ENCODE results near the gene FER. TPM values are rescaled to one million over a fixed set of nuclear protein-coding genes. Genes with fewer than 3 reads are reported as not detected.

Gene FER
- total RNA-seq, 1 experiment from 2014 or later, result 16.4 TPM

DNA sequence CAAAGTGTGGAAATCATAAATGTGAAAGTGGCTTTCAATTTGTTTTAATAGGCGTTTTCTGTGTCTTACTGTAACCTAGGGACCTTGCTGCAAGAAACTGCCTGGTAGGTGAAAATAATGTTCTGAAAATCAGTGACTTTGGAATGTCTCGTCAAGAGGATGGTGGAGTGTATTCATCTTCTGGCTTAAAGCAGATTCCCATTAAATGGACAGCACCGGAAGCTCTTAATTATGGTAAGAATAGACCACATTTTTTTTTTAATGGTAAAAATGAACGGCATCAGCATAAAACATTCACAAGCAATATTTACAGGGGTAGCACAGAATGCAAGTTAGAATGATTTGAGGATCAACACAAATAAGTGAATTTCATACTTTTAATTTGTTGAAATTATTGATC, 433.0 kb downstream of the FER start:
- CTCF ChIA-PET, result no interaction called here
- TF ChIP-seq EZH2 (IDR thresholded peaks at IDR 0.05; ENCODE audit: borderline replicate concordance, low read depth, low read length, poor library complexity, severe bottlenecking), result no peak
- TF ChIP-seq, protein P1, sequence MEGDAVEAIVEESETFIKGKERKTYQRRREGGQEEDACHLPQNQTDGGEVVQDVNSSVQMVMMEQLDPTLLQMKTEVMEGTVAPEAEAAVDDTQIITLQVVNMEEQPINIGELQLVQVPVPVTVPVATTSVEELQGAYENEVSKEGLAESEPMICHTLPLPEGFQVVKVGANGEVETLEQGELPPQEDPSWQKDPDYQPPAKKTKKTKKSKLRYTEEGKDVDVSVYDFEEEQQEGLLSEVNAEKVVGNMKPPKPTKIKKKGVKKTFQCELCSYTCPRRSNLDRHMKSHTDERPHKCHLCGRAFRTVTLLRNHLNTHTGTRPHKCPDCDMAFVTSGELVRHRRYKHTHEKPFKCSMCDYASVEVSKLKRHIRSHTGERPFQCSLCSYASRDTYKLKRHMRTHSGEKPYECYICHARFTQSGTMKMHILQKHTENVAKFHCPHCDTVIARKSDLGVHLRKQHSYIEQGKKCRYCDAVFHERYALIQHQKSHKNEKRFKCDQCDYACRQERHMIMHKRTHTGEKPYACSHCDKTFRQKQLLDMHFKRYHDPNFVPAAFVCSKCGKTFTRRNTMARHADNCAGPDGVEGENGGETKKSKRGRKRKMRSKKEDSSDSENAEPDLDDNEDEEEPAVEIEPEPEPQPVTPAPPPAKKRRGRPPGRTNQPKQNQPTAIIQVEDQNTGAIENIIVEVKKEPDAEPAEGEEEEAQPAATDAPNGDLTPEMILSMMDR (conservative IDR thresholded peaks at IDR 0.05; ENCODE audit: low read depth, low read length), result no peak

DNA sequence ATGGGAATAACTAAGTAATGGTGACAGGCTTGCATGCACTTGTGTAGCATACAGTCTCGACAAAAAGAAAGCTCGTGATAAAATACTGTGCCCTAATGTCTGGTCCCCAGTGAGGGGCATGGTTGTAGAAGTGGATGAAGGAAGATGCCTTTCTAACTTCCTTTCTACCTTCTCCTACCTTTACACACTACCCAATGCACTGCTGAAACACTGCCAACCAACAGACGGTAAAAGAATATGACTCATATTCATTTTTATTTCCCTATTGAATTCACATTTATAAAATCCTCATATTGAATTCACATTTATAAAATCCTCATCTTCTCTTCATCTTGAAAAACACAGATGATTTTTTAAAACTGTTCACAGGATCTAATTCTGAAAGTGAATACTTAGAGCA, 439.1 kb downstream of the FER start:
- intact Hi-C loops (cut with micrococcal nuclease; ENCODE audit: unreplicated experiment), result no loop called here
- no TSS peak for BruUV-seq (replicated peaks)
- Histone ChIP-seq H3K4me1 (ENCODE audit: insufficient read depth, low read length, poor library complexity, severe bottlenecking) (peaks cover 29% of the 10 kb centered on the region), H3K27ac (ENCODE audit: low read depth, low read length, poor library complexity, severe bottlenecking) (no peak overlapping the region), H3K36me3 (ENCODE audit: insufficient read depth, low read length, poor library complexity, severe bottlenecking) (no peaks in the 10 kb centered on the region), H3K27me3 (replicated peaks; ENCODE audit: insufficient read depth, low read depth, low read length, poor library complexity) (no peaks in the 10 kb centered on the region), H3K4me3 (ENCODE audit: low read depth, low read length, poor library complexity, severe bottlenecking) (no peak overlapping the region), H3K9me3 (ENCODE audit: low read depth, low read length, poor library complexity, severe bottlenecking) (no peaks in the 10 kb centered on the region)
- ChIA-PET CTCF (no interaction called here), POLR2A (ENCODE audit: low non-redundant PET) (no interaction called here)
- DNase-seq (ENCODE audit: low spot score), result no peak
- no peak for TF ChIP-seq EZH2 (IDR thresholded peaks at IDR 0.05; ENCODE audit: borderline replicate concordance, low read depth, low read length, poor library complexity, severe bottlenecking)
- TF ChIP-seq, protein P1 (conservative IDR thresholded peaks at IDR 0.05; ENCODE audit: low read depth, low read length), result no peak

More for the DNA sequence above, 433.0 kb downstream of the FER start:
- H3K9me3 ChIP-seq (ENCODE audit: low read depth, low read length, poor library complexity, severe bottlenecking), result no peaks in the 10 kb centered on the region
- intact Hi-C loops (cut with micrococcal nuclease; ENCODE audit: unreplicated experiment), result no loop called here
- H3K36me3 ChIP-seq (ENCODE audit: insufficient read depth, low read length, poor library complexity, severe bottlenecking), result no peaks in the 10 kb centered on the region
- H3K4me1 ChIP-seq (ENCODE audit: insufficient read depth, low read length, poor library complexity, severe bottlenecking), result peaks cover 33% of the 10 kb centered on the region
- DNase-seq (ENCODE audit: low spot score), result peak; percentile 68
- H3K27me3 ChIP-seq (replicated peaks; ENCODE audit: insufficient read depth, low read depth, low read length, poor library complexity), result no peaks in the 10 kb centered on the region
- POLR2A ChIA-PET (ENCODE audit: low non-redundant PET), result no interaction called here
- no peak overlapping the region for H3K27ac ChIP-seq (ENCODE audit: low read depth, low read length, poor library complexity, severe bottlenecking)
- no TSS peak for BruUV-seq (replicated peaks)
- H3K4me3 ChIP-seq (ENCODE audit: low read depth, low read length, poor library complexity, severe bottlenecking), result no peak overlapping the region

DNA sequence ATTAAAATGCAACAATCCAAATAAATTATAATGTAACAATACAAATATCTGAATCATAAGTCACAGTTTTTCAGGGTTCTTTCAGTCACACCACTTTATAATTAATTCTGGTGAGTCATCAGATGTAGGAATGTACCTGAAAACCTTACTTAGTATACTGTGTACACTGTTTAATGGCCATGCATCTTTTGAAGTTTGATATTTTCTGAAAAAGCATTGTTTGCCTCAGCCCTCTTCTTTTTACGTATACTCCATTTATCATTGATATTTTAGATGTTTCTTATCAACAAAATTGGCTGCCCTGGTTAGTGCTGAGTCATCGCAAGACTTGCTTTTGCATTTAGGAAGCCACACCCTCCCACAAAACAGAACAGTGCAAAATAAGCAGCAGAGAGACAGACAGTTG, 443.5 kb downstream of the FER start:
- TF ChIP-seq, protein P1 (conservative IDR thresholded peaks at IDR 0.05; ENCODE audit: low read depth, low read length), result no peak
- TF ChIP-seq EZH2 (IDR thresholded peaks at IDR 0.05; ENCODE audit: borderline replicate concordance, low read depth, low read length, poor library complexity, severe bottlenecking), result no peak
- CTCF ChIA-PET, result no interaction called here
- no TSS peak for BruUV-seq (replicated peaks)
- no peak overlapping the region for H3K4me3 ChIP-seq (ENCODE audit: low read depth, low read length, poor library complexity, severe bottlenecking)
- peaks cover 28% of the 10 kb centered on the region for H3K4me1 ChIP-seq (ENCODE audit: insufficient read depth, low read length, poor library complexity, severe bottlenecking)
- intact Hi-C loops (cut with micrococcal nuclease; ENCODE audit: unreplicated experiment), result no loop called here
- DNase-seq (ENCODE audit: low spot score), result peak; percentile 58
- H3K27ac ChIP-seq (ENCODE audit: low read depth, low read length, poor library complexity, severe bottlenecking), result no peak overlapping the region
- no peaks in the 10 kb centered on the region for H3K27me3 ChIP-seq (replicated peaks; ENCODE audit: insufficient read depth, low read depth, low read length, poor library complexity)
- no peaks in the 10 kb centered on the region for H3K36me3 ChIP-seq (ENCODE audit: insufficient read depth, low read length, poor library complexity, severe bottlenecking)
- POLR2A ChIA-PET (ENCODE audit: low non-redundant PET), result no interaction called here
- H3K9me3 ChIP-seq (ENCODE audit: low read depth, low read length, poor library complexity, severe bottlenecking), result no peaks in the 10 kb centered on the region

Measured in A673 (cell line).